Activated CD4-positive, alpha-beta T cell treated with anti-CD3 and anti-CD28 coated beads, Interleukin-2, amount 50 U/mL, for 1 hour (primary cell): Measurements from ENCODE around the gene PLEKHG4B.

ENCODE experiments used
- DNase-seq: peaks from one replicate; pipeline ENCODE4 v3.0.0-alpha.2; 2020

Gene PLEKHG4B

GRCh38 chr5:76358-77169 lies 15.4 kb upstream of the PLEKHG4B start:
- DNase-seq, result no peak

- DNase-seq, result no peak
Observed at GRCh38 chr5:77170-77501, 14.8 kb upstream of the PLEKHG4B start.

GRCh38 chr5:77546-77945 lies 14.4 kb upstream of the PLEKHG4B start:
- no peak for DNase-seq

GRCh38 chr5:77957-78804 lies 13.8 kb upstream of the PLEKHG4B start:
- no peak for DNase-seq

- DNase-seq, result no peak
Observed at GRCh38 chr5:78805-79149, 13.2 kb upstream of the PLEKHG4B start.

- no peak for DNase-seq
Observed at GRCh38 chr5:79263-79662, 12.7 kb upstream of the PLEKHG4B start.

GRCh38 chr5:79821-80220 lies 12.1 kb upstream of the PLEKHG4B start:
- no peak for DNase-seq

GRCh38 chr5:81391-82021 lies 10.5 kb upstream of the PLEKHG4B start:
- DNase-seq, result no peak

GRCh38 chr5:82097-82496 lies 9.9 kb upstream of the PLEKHG4B start:
- no peak for DNase-seq

GRCh38 chr5:82570-82969 lies 9.4 kb upstream of the PLEKHG4B start:
- DNase-seq, result no peak

- no peak for DNase-seq
Observed at GRCh38 chr5:83029-83428, 8.9 kb upstream of the PLEKHG4B start.

GRCh38 chr5:85334-85995 lies 6.5 kb upstream of the PLEKHG4B start:
- no peak for DNase-seq

GRCh38 chr5:89337-90286 lies 2.4 kb upstream of the PLEKHG4B start:
- no peak for DNase-seq

- no peak for DNase-seq
Observed at GRCh38 chr5:90590-91547, 1.1 kb upstream of the PLEKHG4B start.

GRCh38 chr5:92401-93220 lies 643 bp downstream of the PLEKHG4B start:
- DNase-seq, result no peak

- no peak for DNase-seq
Observed at GRCh38 chr5:93221-93980, 1.4 kb downstream of the PLEKHG4B start.

GRCh38 chr5:94113-94892 lies 2.3 kb downstream of the PLEKHG4B start:
- DNase-seq, result no peak

- no peak for DNase-seq
Observed at GRCh38 chr5:95241-95980, 3.4 kb downstream of the PLEKHG4B start.
